OCI-LY7 (cell line): ENCODE results near the gene CELF3. TPM values are rescaled to one million over a fixed set of nuclear protein-coding genes. Genes with fewer than 3 reads are reported as not detected.

Source experiments
- BruUV-seq: library from RNA; stranded (reverse); fragments of 400-500 nt; replicated peaks from 2 replicates; lab custom pipeline; 2021; lab: Mats Ljungman, UMichigan
- CTCF ChIA-PET: fragments of 300-600 bp; sonication (Branson Sonifier 250); formaldehyde crosslinking; loops from one replicate; lab custom pipeline; 2022; ENCODE audit warnings: antibody characterized with exemption; ENCODE audit not compliant: unreplicated experiment; lab: Charles Lee
- POLR2A ChIA-PET: fragments of 300-600 bp; sonication (Branson Sonifier 250); formaldehyde crosslinking; loops from one replicate; lab custom pipeline; 2022; ENCODE audit warnings: antibody characterized with exemption; lab: Charles Lee
- DNase-seq: peaks from one replicate; pipeline ENCODE4 v3.0.0-alpha.2; 2015; ENCODE audit warnings: low spot score
- H2AFZ ChIP-seq: fragments of 200-600 bp; sonication (generic), shearing (Covaris generic); 2 replicates; pipeline ENCODE4 v1.6.1; 2014; ENCODE audit warnings: mild to moderate bottlenecking, antibody characterized with exemption, low read length, moderate library complexity
- H3K27ac ChIP-seq: fragments of 200-600 bp; sonication (generic); 2 replicates; pipeline ENCODE4 v1.5.1; 2014; ENCODE audit warnings: mixed run types, low read depth, mild to moderate bottlenecking, moderate library complexity, low read length, inconsistent platforms; ENCODE audit not compliant: poor library complexity, severe bottlenecking
- H3K36me3 ChIP-seq: fragments of 200-600 bp; sonication (generic); 2 replicates; pipeline ENCODE4 v1.6.1; 2014; ENCODE audit warnings: mild to moderate bottlenecking, antibody characterized with exemption, low read length, moderate library complexity, mixed read lengths; ENCODE audit not compliant: insufficient read depth
- H3K4me1 ChIP-seq: fragments of 200-600 bp; sonication (generic); 2 replicates; pipeline ENCODE4 v1.5.1; 2014; ENCODE audit warnings: mild to moderate bottlenecking, low read length; ENCODE audit not compliant: insufficient read depth, poor library complexity, severe bottlenecking
- H3K4me2 ChIP-seq: fragments of 200-600 bp; sonication (generic); 2 replicates; pipeline ENCODE4 v1.6.1; 2014; ENCODE audit warnings: mild to moderate bottlenecking, low read length
- H3K4me3 ChIP-seq: fragments of 200-600 bp; sonication (generic); 2 replicates; pipeline ENCODE4 v1.5.1; 2014; ENCODE audit warnings: mild to moderate bottlenecking, low read depth, low read length; ENCODE audit not compliant: poor library complexity, severe bottlenecking
- H3K79me2 ChIP-seq: fragments of 200-600 bp; sonication (generic); 2 replicates; pipeline ENCODE4 v1.6.1; 2016; ENCODE audit warnings: low read depth, mild to moderate bottlenecking, low read length, moderate library complexity, mixed read lengths; ENCODE audit not compliant: insufficient read depth
- H3K9me2 ChIP-seq: fragments of 200-600 bp; sonication (generic); 2 replicates; pipeline ENCODE4 v1.6.1; 2016; ENCODE audit warnings: mild to moderate bottlenecking, low read length, mixed read lengths; ENCODE audit not compliant: insufficient read depth
- H3K9me3 ChIP-seq: fragments of 200-600 bp; sonication (generic); 2 replicates; pipeline ENCODE4 v1.6.1; 2014; ENCODE audit warnings: mild to moderate bottlenecking, mixed run types, low read length, mixed read lengths
- H4K20me1 ChIP-seq: fragments of 200-600 bp; sonication (generic); 2 replicates; pipeline ENCODE4 v1.6.1; 2014; ENCODE audit warnings: mild to moderate bottlenecking, antibody characterized with exemption, low read length, moderate library complexity, mixed read lengths; ENCODE audit not compliant: insufficient read depth
- CTCF ChIP-seq: fragments of 200-600 bp; sonication (generic); conservative IDR thresholded peaks from 2 replicates; pipeline ENCODE4 v1.5.1; 2014; ENCODE audit warnings: mild to moderate bottlenecking, antibody characterized with exemption, low read length, moderate library complexity, mixed read lengths
- EZH2phosphoT487 ChIP-seq: fragments of 200-600 bp; sonication (generic); IDR thresholded peaks from 2 replicates; pipeline ENCODE4 v1.6.1; 2018; ENCODE audit warnings: low read depth, borderline replicate concordance, mild to moderate bottlenecking, mixed run types, antibody characterized with exemption, low read length, moderate library complexity, mixed read lengths
- intact Hi-C: fragments of 100-400 bp; cut with micrococcal nuclease; formaldehyde crosslinking; loops from one replicate; pipeline ENCODE4 v1.10.0; 2022; ENCODE audit not compliant: unreplicated experiment
- total RNA-seq, 2 experiments: library from RNA; depleted of rRNA in 1 of 2; stranded (reverse); fragments of >200 nt in 1 of 2; shearing (Covaris generic) in 1 of 2; gene quantifications; 2 replicates each; pipeline ENCODE4 v1.2.3, GENCODE V29; 2014 to 2022

Gene CELF3
- total RNA-seq, 2 experiments from 2014 or later: not detected

- no TSS peak for BruUV-seq
- peaks cover 52% of the 10 kb centered on the region for H3K36me3 ChIP-seq
- no peaks in the 10 kb centered on the region for H4K20me1 ChIP-seq
- H3K9me3 ChIP-seq: no peaks in the 10 kb centered on the region
- POLR2A ChIA-PET: interaction anchor here (0.6 kb wide), 1 partner anchor 197 kb away, joined by 3 read pairs; no protein-coding TSS in a partner anchor
- peaks cover 12% of the 10 kb centered on the region for H3K4me1 ChIP-seq
- intact Hi-C loops: no loop called here
- H3K27ac ChIP-seq: no peak overlapping the region
- no peak for DNase-seq
- no peak overlapping the region for H3K4me3 ChIP-seq
- CTCF ChIA-PET: no interaction called here
- H3K9me2 ChIP-seq: no peaks in the 10 kb centered on the region
- H3K4me2 ChIP-seq: no peak overlapping the region
- H3K79me2 ChIP-seq: peaks cover 20% of the 10 kb centered on the region
- no peak overlapping the region for H2AFZ ChIP-seq
- TF ChIP-seq CTCF (no peak), EZH2phosphoT487 (no peak)
Measured at GRCh38 chr1:151759241-151759640, 42.6 kb upstream of the CELF3 start.

- CTCF ChIA-PET: no interaction called here
- no peaks in the 10 kb centered on the region for H3K9me3 ChIP-seq
- H3K4me1 ChIP-seq: no peaks in the 10 kb centered on the region
- no peaks in the 10 kb centered on the region for H4K20me1 ChIP-seq
- H3K27ac ChIP-seq: no peak overlapping the region
- H2AFZ ChIP-seq: no peak overlapping the region
- no peak overlapping the region for H3K4me3 ChIP-seq
- TF ChIP-seq EZH2phosphoT487: no peak
- TF ChIP-seq CTCF: no peak
- BruUV-seq: no TSS peak
- DNase-seq: no peak
- H3K4me2 ChIP-seq: no peak overlapping the region
- H3K9me2 ChIP-seq: no peaks in the 10 kb centered on the region
- intact Hi-C loops: no loop called here
- H3K79me2 ChIP-seq: no peaks in the 10 kb centered on the region
- H3K36me3 ChIP-seq: peaks cover 42% of the 10 kb centered on the region
- POLR2A ChIA-PET: interaction anchor here (1.0 kb wide), 1 partner anchor 20 kb away, joined by 3 read pairs; no protein-coding TSS in a partner anchor
Measured at GRCh38 chr1:151756291-151756690, 39.7 kb upstream of the CELF3 start.

GRCh38 chr1:151741516-151741915 is 24.9 kb upstream of the CELF3 start:
- TF ChIP-seq CTCF: no peak
- no peak for TF ChIP-seq EZH2phosphoT487

More at GRCh38 chr1:151741516-151741915, 24.9 kb upstream of the CELF3 start:
- H3K9me2 ChIP-seq: no peaks in the 10 kb centered on the region
- no peak overlapping the region for H3K4me3 ChIP-seq
- CTCF ChIA-PET: no interaction called here
- no peaks in the 10 kb centered on the region for H3K4me1 ChIP-seq
- H3K9me3 ChIP-seq: peaks cover 18% of the 10 kb centered on the region; the same call in 1 of the 2 replicates
- intact Hi-C loops: no loop called here
- H3K36me3 ChIP-seq: no peaks in the 10 kb centered on the region
- no peak overlapping the region for H3K4me2 ChIP-seq
- H4K20me1 ChIP-seq: no peaks in the 10 kb centered on the region
- H2AFZ ChIP-seq: no peak overlapping the region
- H3K79me2 ChIP-seq: no peaks in the 10 kb centered on the region
- BruUV-seq: no TSS peak
- no peak for DNase-seq
- POLR2A ChIA-PET: no interaction called here
- H3K27ac ChIP-seq: no peak overlapping the region
